IMR-90 (cell line): ENCODE measurements around the gene TTC3. TPM values are rescaled to one million over a fixed set of nuclear protein-coding genes. Genes with fewer than 3 reads are reported as not detected.
A peak's percentile ranks its signal among the peaks of the same experiment; 100 is the strongest.

Experiments
- ATAC-seq: fragments of 200-7000 bp; cut with Tn5 transposase; 2 replicates; pipeline ENCODE4 v1.9.1; 2020; ENCODE audit warnings: low read depth, mild to moderate bottlenecking, moderate library complexity
- BruUV-seq: library from RNA; stranded (reverse); fragments of 400-500 nt; replicated peaks from 2 replicates; lab custom pipeline; 2021; lab: Mats Ljungman, UMichigan
- CTCF ChIA-PET: fragments of 300-600 bp; formaldehyde crosslinking; extraction: SDS; loops from one replicate; lab custom pipeline; 2021; ENCODE audit warnings: antibody characterized with exemption; lab: Yijun Ruan, JAX
- POLR2A ChIA-PET: fragments of 300-600 bp; sonication (Branson Sonifier 250); formaldehyde crosslinking; loops from one replicate; lab custom pipeline; 2022; ENCODE audit warnings: antibody characterized with exemption; ENCODE audit not compliant: unreplicated experiment; lab: Charles Lee
- DNase-seq: peaks from one replicate; pipeline ENCODE4 v3.0.0; 2013
- H2AFZ ChIP-seq: replicated peaks from 2 replicates; pipeline ENCODE3; 2013; ENCODE audit warnings: low read length, mild to moderate bottlenecking; ENCODE audit not compliant: poor library complexity
- H2AK5ac ChIP-seq: 2 replicates; pipeline ENCODE4 v1.6.1; 2013; ENCODE audit warnings: low read depth, low read length, inconsistent platforms
- H2AK9ac ChIP-seq: replicated peaks from 2 replicates; pipeline ENCODE3; 2013; ENCODE audit warnings: mild to moderate bottlenecking, low read depth, low read length, moderate library complexity; ENCODE audit not compliant: poor library complexity
- H2BK120ac ChIP-seq: 2 replicates; pipeline ENCODE4 v1.6.1; 2013; ENCODE audit warnings: low read depth, low read length, inconsistent platforms
- H2BK15ac ChIP-seq: 3 replicates; pipeline ENCODE4 v1.6.1; 2013; ENCODE audit warnings: low read depth, low read length, inconsistent platforms
- H2BK20ac ChIP-seq: 2 replicates; pipeline ENCODE4 v1.6.1; 2013; ENCODE audit warnings: low read depth, mild to moderate bottlenecking, inconsistent platforms, low read length, moderate library complexity
- H2BK5ac ChIP-seq: 2 replicates; pipeline ENCODE4 v1.6.1; 2013; ENCODE audit warnings: mild to moderate bottlenecking, low read depth, low read length, inconsistent platforms; ENCODE audit not compliant: poor library complexity, severe bottlenecking
- H3K14ac ChIP-seq: replicated peaks from 2 replicates; pipeline ENCODE4 v1.6.1; 2013; ENCODE audit warnings: low read depth, low read length, inconsistent platforms
- H3K18ac ChIP-seq: 2 replicates; pipeline ENCODE4 v1.6.1; 2013; ENCODE audit warnings: low read depth, low read length, control low read depth
- H3K23ac ChIP-seq: 2 replicates; pipeline ENCODE4 v1.6.1; 2013; ENCODE audit warnings: low read depth, low read length, inconsistent platforms
- H3K27ac ChIP-seq: 2 replicates; pipeline ENCODE4 v1.5.1; 2013; ENCODE audit warnings: mild to moderate bottlenecking, control low read depth, low read length; ENCODE audit not compliant: insufficient read depth
- H3K27me3 ChIP-seq: 2 replicates; pipeline ENCODE4 v1.6.1; 2013; ENCODE audit warnings: low read length; ENCODE audit not compliant: control insufficient read depth, insufficient read depth
- H3K36me3 ChIP-seq: 2 replicates; pipeline ENCODE4 v1.6.1; 2013; ENCODE audit warnings: low read length, mixed read lengths; ENCODE audit not compliant: control insufficient read depth, insufficient read depth
- H3K4ac ChIP-seq: 2 replicates; pipeline ENCODE4 v1.6.1; 2013; ENCODE audit warnings: low read depth, low read length, inconsistent platforms
- H3K4me1 ChIP-seq: 2 replicates; pipeline ENCODE4 v1.6.1; 2013; ENCODE audit warnings: low read length, mixed read lengths; ENCODE audit not compliant: control insufficient read depth, insufficient read depth
- H3K4me2 ChIP-seq: 2 replicates; pipeline ENCODE4 v1.6.1; 2013; ENCODE audit warnings: low read depth, mild to moderate bottlenecking, control low read depth, low read length, moderate library complexity
- H3K4me3 ChIP-seq: 2 replicates; pipeline ENCODE4 v1.5.1; 2013; ENCODE audit warnings: low read depth, mild to moderate bottlenecking, control low read depth, low read length, moderate library complexity; ENCODE audit not compliant: insufficient read depth
- H3K56ac ChIP-seq: 2 replicates; pipeline ENCODE4 v1.6.1; 2013; ENCODE audit warnings: low read length, inconsistent platforms; ENCODE audit not compliant: insufficient read depth; ENCODE audit errors: extremely low read depth
- H3K79me1 ChIP-seq, 2 experiments: 2 replicates each; pipeline ENCODE4 v1.6.1; 2013; ENCODE audit warnings: low read length in 2 of 2, inconsistent platforms in 1 of 2, low read depth in 1 of 2
- H3K9ac ChIP-seq: 2 replicates; pipeline ENCODE4 v1.6.1; 2013; ENCODE audit warnings: low read depth, low read length, control low read depth
- H3K9me1 ChIP-seq: 2 replicates; pipeline ENCODE4 v1.6.1; 2013; ENCODE audit warnings: low read length, inconsistent platforms; ENCODE audit not compliant: insufficient read depth
- H3K9me3 ChIP-seq: 2 replicates; pipeline ENCODE4 v1.6.1; 2013; ENCODE audit warnings: low read length; ENCODE audit not compliant: control insufficient read depth, insufficient read depth
- H4K20me1 ChIP-seq: 2 replicates; pipeline ENCODE4 v1.6.1; 2013; ENCODE audit warnings: low read length, inconsistent platforms; ENCODE audit not compliant: insufficient read depth
- H4K5ac ChIP-seq: 2 replicates; pipeline ENCODE4 v1.6.1; 2013; ENCODE audit warnings: mild to moderate bottlenecking, low read depth, low read length, control low read depth
- H4K8ac ChIP-seq, 2 experiments: 2 replicates each; pipeline ENCODE4 v1.6.1; 2013; ENCODE audit warnings: low read depth in 2 of 2, low read length in 2 of 2, control low read depth in 1 of 2, inconsistent platforms in 1 of 2
- H4K91ac ChIP-seq: 2 replicates; pipeline ENCODE4 v1.6.1; 2013; ENCODE audit warnings: low read depth, low read length, inconsistent platforms; ENCODE audit not compliant: insufficient read depth
- BHLHE40 ChIP-seq: fragments of 150-350 bp; IDR thresholded peaks from 2 replicates; pipeline ENCODE4 v1.6.1; 2016; ENCODE audit warnings: mild to moderate bottlenecking, low read depth, low read length
- CEBPB ChIP-seq: IDR thresholded peaks from 2 replicates; pipeline ENCODE4 v1.6.1; 2012; ENCODE audit warnings: low read depth, low read length, improper control_type of control experiment
- CHD1 ChIP-seq: IDR thresholded peaks from 2 replicates; pipeline ENCODE4 v1.6.1; 2012; ENCODE audit warnings: low read depth, low read length, improper control_type of control experiment
- MAFK ChIP-seq: IDR thresholded peaks from 2 replicates; pipeline ENCODE4 v1.6.1; 2012; ENCODE audit warnings: low read depth, low read length, improper control_type of control experiment
- MAZ ChIP-seq: IDR thresholded peaks from 2 replicates; pipeline ENCODE4 v1.6.1; 2012; ENCODE audit warnings: low read depth, mild to moderate bottlenecking, low read length, improper control_type of control experiment, moderate library complexity, borderline replicate concordance
- MXI1 ChIP-seq: IDR thresholded peaks from 2 replicates; pipeline ENCODE4 v1.6.1; 2012; ENCODE audit warnings: low read depth, mild to moderate bottlenecking, low read length, moderate library complexity, borderline replicate concordance
- NFE2L2 ChIP-seq: fragments of 150-350 bp; IDR thresholded peaks from 2 replicates; pipeline ENCODE4 v1.6.1; 2016; ENCODE audit warnings: low read depth, mild to moderate bottlenecking, low read length
- POLR2A ChIP-seq: IDR thresholded peaks from 2 replicates; pipeline ENCODE4 v1.6.1; 2012; ENCODE audit warnings: mild to moderate bottlenecking, low read depth, low read length
- RAD21 ChIP-seq: IDR thresholded peaks from 2 replicates; pipeline ENCODE4 v1.6.1; 2012; ENCODE audit warnings: low read length, improper control_type of control experiment
- RCOR1 ChIP-seq: IDR thresholded peaks from 2 replicates; pipeline ENCODE4 v1.6.1; 2012; ENCODE audit warnings: mild to moderate bottlenecking, low read length, improper control_type of control experiment; ENCODE audit not compliant: insufficient replicate concordance
- RFX5 ChIP-seq: IDR thresholded peaks from 2 replicates; pipeline ENCODE4 v1.8.0; 2012; ENCODE audit warnings: low read depth, mild to moderate bottlenecking, low read length, moderate library complexity
- SMC3 ChIP-seq: fragments of 150-350 bp; IDR thresholded peaks from 2 replicates; pipeline ENCODE4 v1.6.1; 2016; ENCODE audit warnings: low read depth, mild to moderate bottlenecking, antibody characterized with exemption, low read length, moderate library complexity
- WGBS, 2 experiments: methylation state at CpG; one replicate each; pipeline versions ENCODE4 v1.1.5 to v1.1.7; 2013; ENCODE audit warnings: missing lambda C conversion rate in 2 of 2; ENCODE audit not compliant: insufficient read length in 1 of 2; ENCODE audit errors: extremely low coverage in 2 of 2; 5-methylcytosine and 5-hydroxymethylcytosine counted together
- dilution Hi-C: fragments of 300-500 bp; cut with HindIII; formaldehyde crosslinking; loops from one replicate; pipeline ENCODE4 v1.14.3; 2018; ENCODE audit warnings: low sequenced_read_pairs; ENCODE audit not compliant: unreplicated experiment
- in situ Hi-C: fragments of 300-500 bp; cut with MboI; formaldehyde crosslinking; loops from 3 replicates; pipeline ENCODE4 v1.14.3; 2019; ENCODE audit warnings: low sequenced_read_pairs, inconsistent platforms, mixed read lengths
- intact Hi-C: fragments of 100-400 bp; cut with micrococcal nuclease; formaldehyde crosslinking; loops from 2 replicates; pipeline ENCODE4 v1.10.0; 2022
- polyA plus RNA-seq, 3 experiments: library from polyadenylated mRNA; depleted of rRNA; stranded (reverse); fragments of >200 nt; gene quantifications; 2 replicates each; pipeline ENCODE4 v1.2.3, GENCODE V29; 2012; ENCODE audit warnings: low replicate concordance in 1 of 3
- total RNA-seq: library from RNA; depleted of rRNA; stranded (reverse); fragments of >200 nt; gene quantifications from 2 replicates; pipeline ENCODE4 v1.2.3, GENCODE V29; 2012
- TF ChIP-seq, protein P1 (sequence below): fragments of 150-350 bp; IDR thresholded peaks from 2 replicates; pipeline ENCODE4 v1.6.1; 2017; ENCODE audit warnings: mild to moderate bottlenecking, antibody characterized with exemption, low read length, low read depth
- TF ChIP-seq, protein P2 (sequence below): conservative IDR thresholded peaks from 2 replicates; pipeline ENCODE4 v1.5.1; 2012; ENCODE audit warnings: mild to moderate bottlenecking, low read depth, low read length, improper control_type of control experiment
- TF ChIP-seq, protein P3 (sequence below): fragments of 150-350 bp; IDR thresholded peaks from 2 replicates; pipeline ENCODE4 v1.6.1; 2016; ENCODE audit warnings: low read depth, mild to moderate bottlenecking, low read length, moderate library complexity, borderline replicate concordance

The TTC3 gene
- total and polyA plus RNA-seq, 2 of the 4 experiments (the other 2 are of a cell fraction): 96.7 to 293 TPM

DNA sequence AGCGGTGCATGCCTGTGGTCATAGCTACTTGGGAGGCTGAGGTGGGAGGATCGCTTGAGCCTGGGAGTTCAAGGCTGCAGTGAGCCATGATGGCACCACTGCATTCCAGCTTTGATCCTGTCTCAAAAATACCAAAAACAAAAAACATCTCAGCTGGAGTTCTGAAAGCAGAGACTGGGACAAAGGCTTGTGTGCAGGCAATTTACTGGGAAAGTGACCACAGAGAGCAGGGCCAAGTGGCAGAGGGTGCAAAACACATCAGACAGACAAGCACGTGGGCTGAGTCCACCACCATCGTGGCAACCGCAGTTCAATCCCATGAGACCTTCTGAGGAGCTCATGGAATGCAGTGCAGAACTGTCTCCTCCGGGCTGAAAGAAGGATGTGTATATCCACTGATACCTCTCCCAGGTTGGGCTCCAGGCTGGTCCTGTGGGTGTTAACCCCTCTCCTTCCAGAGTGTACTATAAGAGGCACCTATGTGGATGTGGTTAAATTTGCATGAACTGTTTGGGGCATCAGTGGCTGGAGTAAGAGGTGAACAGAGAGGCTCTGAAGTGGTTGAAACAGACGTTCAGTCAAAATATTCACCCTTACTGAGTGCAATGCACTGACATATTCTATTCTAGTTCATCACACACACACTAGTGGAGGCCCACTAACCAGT lies 11.0 kb upstream of the TTC3 start:
- Histone ChIP-seq H3K18ac (peak overlapping the region; percentile 38; the same call in 1 of the 2 replicates), H3K27me3 (no peaks in the 10 kb centered on the region), H3K36me3 (no peaks in the 10 kb centered on the region), H3K27ac (no peak overlapping the region), H3K9me1 (peaks cover 19% of the 10 kb centered on the region), H4K20me1 (peaks cover 4% of the 10 kb centered on the region; the same call in 1 of the 2 replicates), H3K23ac (no peak overlapping the region), H3K56ac (no peak overlapping the region), H3K9me3 (no peaks in the 10 kb centered on the region), H4K91ac (no peak overlapping the region), H2BK20ac (peak overlapping the region; percentile 24; the same call in 1 of the 2 replicates), H2BK5ac (no peak overlapping the region), H3K4ac (no peak overlapping the region), H2AK9ac (no peak overlapping the region), H3K4me2 (no peak overlapping the region), H2BK15ac (peak overlapping the region; percentile 72; the same call in 1 of the 3 replicates), H3K79me1 (peaks cover 0 to 4% of the 10 kb centered on the region in 2 experiments; a peak in 1 of 4 replicates), H4K5ac (no peak overlapping the region), H2AK5ac (peak overlapping the region; percentile 29; the same call in 1 of the 2 replicates), H3K4me1 (peaks cover 17% of the 10 kb centered on the region), H2BK120ac (peak overlapping the region; percentile 42; the same call in 1 of the 2 replicates), H3K4me3 (no peak overlapping the region), H4K8ac (0 out of 4 replicates have a peak overlapping the region, but pooled peaks of 1 of the 2 experiments have one; percentile 3), H3K9ac (no peak overlapping the region), H3K14ac (peak overlapping the region; percentile 19; the same call in 1 of the 2 replicates), H2AFZ (no peak overlapping the region)
- dilution Hi-C loops (no loop called here), in situ Hi-C loops (no loop called here), intact Hi-C loops (no loop called here)
- CTCF ChIA-PET: no interaction called here
- POLR2A ChIA-PET: no interaction called here
- WGBS, 2 experiments: no CpG with 5 or more reads among the region's 7 CpGs
- ATAC-seq (no peak), DNase-seq (no peak)
- no TSS peak for BruUV-seq
- TF ChIP-seq NFE2L2 (no peak), MXI1 (no peak), RAD21 (no peak), CEBPB (no peak), SMC3 (no peak), MAFK (no peak), MAZ (no peak), RFX5 (no peak), BHLHE40 (no peak), RCOR1 (no peak), CHD1 (no peak), POLR2A (no peak)
- TF ChIP-seq, protein P1, sequence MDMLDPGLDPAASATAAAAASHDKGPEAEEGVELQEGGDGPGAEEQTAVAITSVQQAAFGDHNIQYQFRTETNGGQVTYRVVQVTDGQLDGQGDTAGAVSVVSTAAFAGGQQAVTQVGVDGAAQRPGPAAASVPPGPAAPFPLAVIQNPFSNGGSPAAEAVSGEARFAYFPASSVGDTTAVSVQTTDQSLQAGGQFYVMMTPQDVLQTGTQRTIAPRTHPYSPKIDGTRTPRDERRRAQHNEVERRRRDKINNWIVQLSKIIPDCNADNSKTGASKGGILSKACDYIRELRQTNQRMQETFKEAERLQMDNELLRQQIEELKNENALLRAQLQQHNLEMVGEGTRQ: no peak
- TF ChIP-seq, protein P2, sequence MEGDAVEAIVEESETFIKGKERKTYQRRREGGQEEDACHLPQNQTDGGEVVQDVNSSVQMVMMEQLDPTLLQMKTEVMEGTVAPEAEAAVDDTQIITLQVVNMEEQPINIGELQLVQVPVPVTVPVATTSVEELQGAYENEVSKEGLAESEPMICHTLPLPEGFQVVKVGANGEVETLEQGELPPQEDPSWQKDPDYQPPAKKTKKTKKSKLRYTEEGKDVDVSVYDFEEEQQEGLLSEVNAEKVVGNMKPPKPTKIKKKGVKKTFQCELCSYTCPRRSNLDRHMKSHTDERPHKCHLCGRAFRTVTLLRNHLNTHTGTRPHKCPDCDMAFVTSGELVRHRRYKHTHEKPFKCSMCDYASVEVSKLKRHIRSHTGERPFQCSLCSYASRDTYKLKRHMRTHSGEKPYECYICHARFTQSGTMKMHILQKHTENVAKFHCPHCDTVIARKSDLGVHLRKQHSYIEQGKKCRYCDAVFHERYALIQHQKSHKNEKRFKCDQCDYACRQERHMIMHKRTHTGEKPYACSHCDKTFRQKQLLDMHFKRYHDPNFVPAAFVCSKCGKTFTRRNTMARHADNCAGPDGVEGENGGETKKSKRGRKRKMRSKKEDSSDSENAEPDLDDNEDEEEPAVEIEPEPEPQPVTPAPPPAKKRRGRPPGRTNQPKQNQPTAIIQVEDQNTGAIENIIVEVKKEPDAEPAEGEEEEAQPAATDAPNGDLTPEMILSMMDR: no peak
- TF ChIP-seq, protein P3, sequence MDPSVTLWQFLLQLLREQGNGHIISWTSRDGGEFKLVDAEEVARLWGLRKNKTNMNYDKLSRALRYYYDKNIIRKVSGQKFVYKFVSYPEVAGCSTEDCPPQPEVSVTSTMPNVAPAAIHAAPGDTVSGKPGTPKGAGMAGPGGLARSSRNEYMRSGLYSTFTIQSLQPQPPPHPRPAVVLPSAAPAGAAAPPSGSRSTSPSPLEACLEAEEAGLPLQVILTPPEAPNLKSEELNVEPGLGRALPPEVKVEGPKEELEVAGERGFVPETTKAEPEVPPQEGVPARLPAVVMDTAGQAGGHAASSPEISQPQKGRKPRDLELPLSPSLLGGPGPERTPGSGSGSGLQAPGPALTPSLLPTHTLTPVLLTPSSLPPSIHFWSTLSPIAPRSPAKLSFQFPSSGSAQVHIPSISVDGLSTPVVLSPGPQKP: no peak
